B cell (primary cell): ENCODE measurements around the gene ITPR1. TPM values are rescaled to one million over a fixed set of nuclear protein-coding genes. Genes with fewer than 3 reads are reported as not detected.

ENCODE experiments used
- ATAC-seq: fragments of 200-7000 bp; cut with Tn5 transposase; one replicate; pipeline ENCODE4 v1.10.0; 2021; ENCODE audit warnings: low read depth, mild to moderate bottlenecking, moderate number of reproducible peaks, moderate library complexity
- CTCF ChIA-PET: fragments of 350-600 bp; sonication (Branson Sonifier 250); formaldehyde crosslinking; loops from one replicate; lab custom pipeline; 2021; ENCODE audit warnings: antibody characterized with exemption, inconsistent platforms; lab: Charles Lee
- POLR2A ChIA-PET: fragments of 350-600 bp; sonication (Branson Sonifier 250); formaldehyde crosslinking; loops from one replicate; lab custom pipeline; 2021; ENCODE audit warnings: antibody characterized with exemption; lab: Charles Lee
- DNase-seq: peaks from one replicate; pipeline ENCODE4 v3.0.0; 2013
- H2AFZ ChIP-seq: 2 replicates; pipeline ENCODE4 v1.6.1; 2012; ENCODE audit warnings: mild to moderate bottlenecking, low read depth, low read length; ENCODE audit not compliant: insufficient read depth, poor library complexity, severe bottlenecking
- H3K27ac ChIP-seq, 2 donors: 1 replicate in 1 of 2; 2 replicates in 1 of 2; pipeline ENCODE4 v1.5.1; 2012 to 2013; ENCODE audit warnings: low read length in 2 of 2, mild to moderate bottlenecking in 2 of 2, moderate library complexity in 1 of 2
- H3K27me3 ChIP-seq, 4 experiments: fragments of 200-600 bp in 1 of 4; sonication (generic) in 1 of 4; replicated peaks in 1 of 4; 1 replicate in 2 of 4; 2 replicates in 2 of 4; pipeline versions ENCODE4 v1.6.1 to v1.7.0; 2013 to 2016; ENCODE audit warnings: low read length in 3 of 4, mild to moderate bottlenecking in 2 of 4, mixed read lengths in 1 of 4, moderate library complexity in 1 of 4; ENCODE audit not compliant: insufficient read depth in 4 of 4, control insufficient read depth in 3 of 4; ENCODE audit errors: control extremely low read depth in 1 of 4
- H3K36me3 ChIP-seq, 2 experiments: replicated peaks in 1 of 2; 1 replicate in 1 of 2; 2 replicates in 1 of 2; pipeline versions ENCODE4 v1.6.1 to v1.7.1; 2013; ENCODE audit warnings: low read length in 1 of 2; ENCODE audit not compliant: insufficient read depth in 2 of 2, control insufficient read depth in 1 of 2; ENCODE audit errors: control extremely low read depth in 1 of 2, extremely low read depth in 1 of 2
- H3K4me1 ChIP-seq, 2 donors: fragments of 200-600 bp in 1 of 2; sonication (generic) in 1 of 2; 1 replicate in 1 of 2; 2 replicates in 1 of 2; pipeline versions ENCODE4 v1.5.1 to v1.6.1; 2013 to 2017; ENCODE audit warnings: low read length in 2 of 2; ENCODE audit not compliant: control insufficient read depth in 2 of 2, insufficient read depth in 2 of 2
- H3K4me2 ChIP-seq: replicated peaks from 2 replicates; pipeline ENCODE3; 2012; ENCODE audit warnings: mild to moderate bottlenecking, low read depth, low read length; ENCODE audit not compliant: poor library complexity, severe bottlenecking
- H3K4me3 ChIP-seq, 5 experiments: fragments of 200-600 bp in 1 of 5; sonication (generic) in 1 of 5; 1 replicate in 3 of 5; 2 replicates in 2 of 5; pipeline versions ENCODE4 v1.5.1 to v1.7.0; 2011 to 2016; ENCODE audit warnings: low read length in 4 of 5, mild to moderate bottlenecking in 4 of 5, low read depth in 2 of 5, control low read depth in 1 of 5, moderate library complexity in 1 of 5; ENCODE audit not compliant: insufficient read depth in 1 of 5; ENCODE audit errors: control extremely low read depth in 1 of 5, extremely low read depth in 1 of 5
- H3K79me2 ChIP-seq: fragments of 200-600 bp; sonication (generic); one replicate; pipeline ENCODE4 v1.6.0; 2016; ENCODE audit warnings: low read length; ENCODE audit not compliant: control insufficient read depth, insufficient read depth
- H3K9ac ChIP-seq: fragments of 200-600 bp; sonication (generic); 2 replicates; pipeline ENCODE4 v1.6.1; 2017; ENCODE audit warnings: mild to moderate bottlenecking, low read length, moderate library complexity
- H3K9me3 ChIP-seq, 3 donors: one replicate each; pipeline versions ENCODE4 v1.6.1 to v1.7.1; 2013; ENCODE audit warnings: low read length in 2 of 3; ENCODE audit not compliant: control insufficient read depth in 2 of 3, insufficient read depth in 1 of 3; ENCODE audit errors: control extremely low read depth in 1 of 3
- H4K20me1 ChIP-seq: 2 replicates; pipeline ENCODE4 v1.6.0; 2012; ENCODE audit warnings: mild to moderate bottlenecking, low read length; ENCODE audit not compliant: insufficient read depth, control insufficient read depth, poor library complexity, severe bottlenecking
- H3K27ac Mint-ChIP-seq: one replicate; pipeline ENCODE4 v1.8.0; 2021; ENCODE audit warnings: mixed read lengths
- H3K27me3 Mint-ChIP-seq: one replicate; pipeline ENCODE4 v1.8.0; 2021; ENCODE audit warnings: mixed read lengths
- H3K4me1 Mint-ChIP-seq: one replicate; pipeline ENCODE4 v1.8.0; 2021; ENCODE audit warnings: mixed read lengths
- H3K4me3 Mint-ChIP-seq: one replicate; pipeline ENCODE4 v1.8.0; 2021; ENCODE audit warnings: mixed read lengths
- H3K9me3 Mint-ChIP-seq: one replicate; pipeline ENCODE4 v1.8.0; 2022; ENCODE audit warnings: mixed read lengths; ENCODE audit not compliant: insufficient read depth
- EZH2 ChIP-seq: IDR thresholded peaks from 2 replicates; pipeline ENCODE4 v1.6.1; 2012; ENCODE audit warnings: borderline replicate concordance, low read depth, mild to moderate bottlenecking, moderate library complexity, low read length; ENCODE audit not compliant: insufficient read depth, poor library complexity, severe bottlenecking
- WGBS: methylation state at CpG from one replicate; pipeline ENCODE4 v1.1.5; 2013; ENCODE audit warnings: missing lambda C conversion rate; ENCODE audit not compliant: insufficient coverage; 5-methylcytosine and 5-hydroxymethylcytosine counted together
- intact Hi-C: fragments of 100-400 bp; cut with micrococcal nuclease; formaldehyde crosslinking; loops from one replicate; pipeline ENCODE4 v1.10.0; 2022
- polyA plus RNA-seq: library from polyadenylated mRNA; depleted of rRNA; stranded (reverse); fragments of >200 nt; gene quantifications from 2 replicates; pipeline ENCODE4 v1.2.3, GENCODE V29; 2012
- total RNA-seq, 2 donors: library from RNA; stranded (reverse); fragments of 120-200 nt in 1 of 2; gene quantifications; 1 replicate in 1 of 2; 2 replicates in 1 of 2; pipeline versions ENCODE4 v1.2.3 to v1.2.4, GENCODE V29; 2013 to 2022
- TF ChIP-seq, protein P1 (sequence below): fragments of 200-600 bp; IDR thresholded peaks from one replicate; pipeline ENCODE4 v1.8.0; 2022; ENCODE audit warnings: antibody characterized with exemption, mild to moderate bottlenecking

The ITPR1 gene
- total and polyA plus RNA-seq, 2 donors (not counting 1 experiment from before 2014, with no cell fraction given), result 64.0 to 332 TPM

DNA sequence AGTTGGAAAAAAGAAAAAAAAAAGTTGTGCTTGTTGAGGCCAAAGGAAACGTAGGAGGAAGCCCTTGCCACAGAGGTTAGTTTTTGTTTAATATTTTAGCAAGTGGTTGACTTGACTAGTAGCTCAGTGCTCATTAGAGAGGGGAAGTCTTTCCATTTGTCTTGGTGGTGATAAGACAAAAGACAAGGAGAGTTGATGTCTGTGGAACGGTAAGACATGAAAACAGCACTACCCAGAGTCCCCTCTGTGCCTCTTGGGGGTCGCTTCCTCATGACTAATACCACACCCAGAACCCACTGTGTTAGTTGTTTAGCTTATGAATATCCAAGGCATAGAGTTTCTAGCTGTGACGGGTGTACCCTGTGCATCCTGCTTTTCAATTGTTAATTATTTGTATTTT lies 211.4 kb downstream of the ITPR1 start:
- Histone ChIP-seq H3K4me2 (no peak overlapping the region), H3K27me3 (no peaks in the 10 kb centered on the region), H3K4me3 (no peak overlapping the region), H3K4me1 (no peaks in the 10 kb centered on the region), H3K9ac (no peak overlapping the region), H3K27ac (no peak overlapping the region), H2AFZ (no peak overlapping the region), H4K20me1 (peaks cover 7% of the 10 kb centered on the region), H3K36me3 (peaks cover 6 to 94% of the 10 kb centered on the region in 2 experiments), H3K79me2 (no peaks in the 10 kb centered on the region), H3K9me3 (no peaks in the 10 kb centered on the region)
- Mint-ChIP-seq H3K9me3 (no peaks in the 10 kb centered on the region), H3K4me1 (no peaks in the 10 kb centered on the region), H3K27me3 (no peaks in the 10 kb centered on the region), H3K4me3 (no peak overlapping the region), H3K27ac (no peak overlapping the region)
- intact Hi-C loops, result no loop called here
- no peak for TF ChIP-seq EZH2
- TF ChIP-seq, protein P1, sequence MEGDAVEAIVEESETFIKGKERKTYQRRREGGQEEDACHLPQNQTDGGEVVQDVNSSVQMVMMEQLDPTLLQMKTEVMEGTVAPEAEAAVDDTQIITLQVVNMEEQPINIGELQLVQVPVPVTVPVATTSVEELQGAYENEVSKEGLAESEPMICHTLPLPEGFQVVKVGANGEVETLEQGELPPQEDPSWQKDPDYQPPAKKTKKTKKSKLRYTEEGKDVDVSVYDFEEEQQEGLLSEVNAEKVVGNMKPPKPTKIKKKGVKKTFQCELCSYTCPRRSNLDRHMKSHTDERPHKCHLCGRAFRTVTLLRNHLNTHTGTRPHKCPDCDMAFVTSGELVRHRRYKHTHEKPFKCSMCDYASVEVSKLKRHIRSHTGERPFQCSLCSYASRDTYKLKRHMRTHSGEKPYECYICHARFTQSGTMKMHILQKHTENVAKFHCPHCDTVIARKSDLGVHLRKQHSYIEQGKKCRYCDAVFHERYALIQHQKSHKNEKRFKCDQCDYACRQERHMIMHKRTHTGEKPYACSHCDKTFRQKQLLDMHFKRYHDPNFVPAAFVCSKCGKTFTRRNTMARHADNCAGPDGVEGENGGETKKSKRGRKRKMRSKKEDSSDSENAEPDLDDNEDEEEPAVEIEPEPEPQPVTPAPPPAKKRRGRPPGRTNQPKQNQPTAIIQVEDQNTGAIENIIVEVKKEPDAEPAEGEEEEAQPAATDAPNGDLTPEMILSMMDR, result no peak
- ChIA-PET CTCF (no interaction called here), POLR2A (no interaction called here)
- 69% methylated on average over 1 of the region's 4 CpGs for WGBS
- DNase-seq (no peak), ATAC-seq (no peak)

DNA sequence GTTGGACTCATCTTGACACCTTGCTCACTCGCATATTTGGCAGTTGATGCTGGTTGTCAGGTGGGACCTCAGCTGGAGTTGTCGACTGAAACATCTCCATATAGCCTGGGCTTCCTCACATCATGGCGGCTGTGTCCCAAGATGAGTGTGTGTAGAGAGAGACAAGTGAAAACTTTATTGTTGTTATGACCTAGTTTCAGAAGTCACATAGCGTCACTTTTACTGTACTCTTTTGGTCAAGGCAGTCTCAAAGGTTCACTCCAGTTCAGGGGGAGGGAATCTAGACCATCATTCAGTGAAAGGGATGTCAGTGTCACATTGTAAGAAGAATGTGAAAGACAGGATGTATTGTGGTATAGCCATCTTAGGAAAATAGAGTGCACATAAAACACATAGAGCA lies 214.2 kb downstream of the ITPR1 start:
- H3K4me1 ChIP-seq, result no peaks in the 10 kb centered on the region
- 100% methylated on average over 3 of the region's 4 CpGs for WGBS
- H3K27ac ChIP-seq, result no peak overlapping the region
- H3K27ac Mint-ChIP-seq, result no peak overlapping the region
- ChIA-PET CTCF (interaction anchor here (2.4 kb wide), 1 partner anchor 351 kb away, joined by 12 read pairs; no protein-coding TSS in a partner anchor), POLR2A (no interaction called here)
- H3K9me3 ChIP-seq, result no peaks in the 10 kb centered on the region
- no peaks in the 10 kb centered on the region for H3K27me3 ChIP-seq
- H3K4me1 Mint-ChIP-seq, result no peaks in the 10 kb centered on the region
- ATAC-seq (no peak), DNase-seq (no peak)
- no peak overlapping the region for H3K9ac ChIP-seq
- H3K4me3 Mint-ChIP-seq, result no peak overlapping the region
- intact Hi-C loops, result no loop called here
- H3K9me3 Mint-ChIP-seq, result no peaks in the 10 kb centered on the region
- peaks cover 4% of the 10 kb centered on the region for H3K79me2 ChIP-seq
- TF ChIP-seq, protein P1, result no peak
- no peak for TF ChIP-seq EZH2
- H4K20me1 ChIP-seq, result peaks cover 13% of the 10 kb centered on the region
- no peak overlapping the region for H2AFZ ChIP-seq
- no peak overlapping the region for H3K4me3 ChIP-seq
- no peaks in the 10 kb centered on the region for H3K27me3 Mint-ChIP-seq
- no peak overlapping the region for H3K4me2 ChIP-seq
- peaks cover 3 to 86% of the 10 kb centered on the region in 2 experiments for H3K36me3 ChIP-seq
